Neuronal stem cell (in vitro differentiated cells): ENCODE data around the gene WNT3A.

Source experiments
- DNase-seq: peaks from one replicate; pipeline ENCODE4 v3.0.0-alpha.2; 2013; ENCODE audit warnings: low spot score
- H2AFZ ChIP-seq: one replicate; pipeline ENCODE4 v1.6.1; 2013; ENCODE audit warnings: mild to moderate bottlenecking, low read length, inconsistent platforms
- H2AK5ac ChIP-seq: 2 replicates; pipeline ENCODE4 v1.6.1; 2013; ENCODE audit warnings: low read depth, mild to moderate bottlenecking, inconsistent platforms, low read length, moderate library complexity, mixed read lengths
- H2BK120ac ChIP-seq: 2 replicates; pipeline ENCODE4 v1.6.1; 2013; ENCODE audit warnings: low read depth, mild to moderate bottlenecking, inconsistent platforms, low read length, moderate library complexity, mixed read lengths
- H2BK12ac ChIP-seq: one replicate; pipeline ENCODE4 v1.6.1; 2013; ENCODE audit warnings: low read length, inconsistent platforms
- H2BK15ac ChIP-seq: 2 replicates; pipeline ENCODE4 v1.6.1; 2013; ENCODE audit warnings: mild to moderate bottlenecking, low read length, inconsistent platforms, mixed read lengths
- H2BK5ac ChIP-seq: one replicate; pipeline ENCODE4 v1.6.1; 2013; ENCODE audit warnings: inconsistent platforms, mild to moderate bottlenecking, low read length, moderate library complexity
- H3K14ac ChIP-seq: one replicate; pipeline ENCODE4 v1.6.1; 2013; ENCODE audit warnings: low read length, inconsistent platforms
- H3K18ac ChIP-seq: 2 replicates; pipeline ENCODE4 v1.6.1; 2013; ENCODE audit warnings: low read length, inconsistent platforms
- H3K23ac ChIP-seq: 2 replicates; pipeline ENCODE4 v1.6.1; 2013; ENCODE audit warnings: low read depth, mild to moderate bottlenecking, mixed read lengths, low read length, inconsistent platforms; ENCODE audit not compliant: poor library complexity
- H3K27ac ChIP-seq: replicated peaks from 3 replicates; pipeline ENCODE4 v1.5.1; 2013; ENCODE audit warnings: low read length, inconsistent platforms
- H3K27me3 ChIP-seq, 3 experiments: 2 replicates each; pipeline ENCODE4 v1.6.1; 2013; ENCODE audit warnings: low read length in 3 of 3, mild to moderate bottlenecking in 2 of 3, inconsistent platforms in 1 of 3, low read depth in 1 of 3, mixed read lengths in 1 of 3, moderate library complexity in 1 of 3; ENCODE audit not compliant: control insufficient read depth in 3 of 3, insufficient read depth in 3 of 3
- H3K36me3 ChIP-seq, 2 donors: replicated peaks in 1 of 2; 2 replicates each; pipeline ENCODE4 v1.6.1; 2013; ENCODE audit warnings: low read length in 2 of 2; ENCODE audit not compliant: control insufficient read depth in 2 of 2, insufficient read depth in 2 of 2
- H3K4ac ChIP-seq: 2 replicates; pipeline ENCODE4 v1.6.1; 2013; ENCODE audit warnings: inconsistent platforms, mild to moderate bottlenecking, low read length, moderate library complexity
- H3K4me1 ChIP-seq, 2 donors: 1 replicate in 1 of 2; 2 replicates in 1 of 2; pipeline ENCODE4 v1.6.1; 2013; ENCODE audit warnings: low read length in 2 of 2, low read depth in 1 of 2; ENCODE audit not compliant: control insufficient read depth in 2 of 2, insufficient read depth in 1 of 2
- H3K4me2 ChIP-seq: one replicate; pipeline ENCODE4 v1.6.1; 2013; ENCODE audit warnings: mild to moderate bottlenecking, low read length, inconsistent platforms; ENCODE audit not compliant: insufficient read depth, poor library complexity, severe bottlenecking
- H3K4me3 ChIP-seq, 2 donors: 2 replicates each; pipeline ENCODE4 v1.5.1; 2013; ENCODE audit warnings: low read length in 2 of 2, mild to moderate bottlenecking in 2 of 2, inconsistent platforms in 1 of 2, moderate library complexity in 1 of 2
- H3K79me1 ChIP-seq: one replicate; pipeline ENCODE4 v1.6.1; 2013; ENCODE audit warnings: low read depth, mild to moderate bottlenecking, inconsistent platforms, low read length, moderate library complexity
- H3K9ac ChIP-seq: one replicate; pipeline ENCODE4 v1.6.1; 2013; ENCODE audit warnings: mild to moderate bottlenecking, low read depth, low read length, inconsistent platforms; ENCODE audit not compliant: poor library complexity
- H3K9me3 ChIP-seq, 2 donors: replicated peaks in 1 of 2; 2 replicates each; pipeline versions ENCODE3 to v1.6.1; 2013; ENCODE audit warnings: low read length in 2 of 2, mild to moderate bottlenecking in 2 of 2, inconsistent platforms in 1 of 2, low read depth in 1 of 2, mixed read lengths in 1 of 2, moderate library complexity in 1 of 2; ENCODE audit not compliant: control insufficient read depth in 2 of 2, insufficient read depth in 1 of 2
- H4K8ac ChIP-seq: one replicate; pipeline ENCODE4 v1.6.1; 2013; ENCODE audit warnings: low read depth, mild to moderate bottlenecking, inconsistent platforms, low read length, moderate library complexity
- H4K91ac ChIP-seq: one replicate; pipeline ENCODE4 v1.6.1; 2013; ENCODE audit warnings: low read length, low read depth, mild to moderate bottlenecking, inconsistent platforms; ENCODE audit not compliant: poor library complexity
- WGBS, 2 donors: extraction: QIAGEN DNeasy Blood & Tissue Kit; methylation state at CpG; one replicate each; pipeline ENCODE4 v1.1.7; 2013; ENCODE audit warnings: missing lambda C conversion rate in 2 of 2, mixed read lengths in 1 of 2; ENCODE audit not compliant: insufficient read length in 2 of 2, insufficient replicate concordance in 1 of 2; ENCODE audit errors: extremely low coverage in 2 of 2; 5-methylcytosine and 5-hydroxymethylcytosine counted together

The WNT3A gene

DNA sequence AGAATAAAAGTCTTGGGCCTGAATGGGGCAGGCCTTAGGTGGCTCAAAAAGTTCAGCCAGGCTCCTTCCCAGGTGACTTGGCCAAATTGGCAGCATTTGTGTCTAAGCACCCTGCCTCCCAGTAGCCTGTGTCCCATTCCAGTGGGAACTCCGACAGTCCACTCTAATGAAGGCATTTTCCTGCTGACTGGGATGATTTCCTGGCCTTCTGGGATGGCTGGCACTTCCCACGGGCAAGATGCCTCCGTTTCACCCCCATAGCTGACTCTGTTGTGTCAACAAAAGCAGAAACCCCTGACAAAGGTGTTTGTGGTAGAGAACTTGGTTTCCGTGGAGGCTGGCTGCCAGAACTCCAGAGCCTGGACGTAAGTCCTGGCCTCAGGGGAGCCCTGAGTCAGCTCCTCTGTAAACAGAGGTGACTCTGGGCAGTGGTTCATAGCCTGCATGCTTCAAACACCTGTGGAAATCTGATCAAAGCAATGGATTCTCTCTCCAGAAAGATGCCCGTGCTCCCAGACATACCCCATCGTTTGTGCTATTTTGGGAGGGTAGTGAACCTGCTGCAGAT is 36.6 kb downstream of the WNT3A start:
- Histone ChIP-seq H3K36me3 (peaks cover 0 to 1% of the 10 kb centered on the region in 2 donors), H3K9ac (no peak overlapping the region), H3K4ac (no peak overlapping the region), H3K4me3 (no peak overlapping the region), H2BK12ac (no peak overlapping the region), H3K27ac (no peak overlapping the region), H3K4me2 (no peak overlapping the region), H2AFZ (no peak overlapping the region), H2AK5ac (no peak overlapping the region), H3K27me3 (peaks cover 0 to 31% (median 27%) of the 10 kb centered on the region in 3 experiments), H3K18ac (no peak overlapping the region), H4K91ac (no peak overlapping the region), H4K8ac (no peak overlapping the region), H3K14ac (no peak overlapping the region), H3K4me1 (peaks cover 2 to 4% of the 10 kb centered on the region in 2 donors), H2BK120ac (no peak overlapping the region), H3K23ac (no peak overlapping the region), H2BK5ac (no peak overlapping the region), H3K79me1 (no peaks in the 10 kb centered on the region), H3K9me3 (peaks cover 0 to 9% of the 10 kb centered on the region in 2 donors), H2BK15ac (no peak overlapping the region)
- DNase-seq, result no peak
- no CpG with 5 or more reads among the region's 7 CpGs for WGBS, 2 donors

DNA sequence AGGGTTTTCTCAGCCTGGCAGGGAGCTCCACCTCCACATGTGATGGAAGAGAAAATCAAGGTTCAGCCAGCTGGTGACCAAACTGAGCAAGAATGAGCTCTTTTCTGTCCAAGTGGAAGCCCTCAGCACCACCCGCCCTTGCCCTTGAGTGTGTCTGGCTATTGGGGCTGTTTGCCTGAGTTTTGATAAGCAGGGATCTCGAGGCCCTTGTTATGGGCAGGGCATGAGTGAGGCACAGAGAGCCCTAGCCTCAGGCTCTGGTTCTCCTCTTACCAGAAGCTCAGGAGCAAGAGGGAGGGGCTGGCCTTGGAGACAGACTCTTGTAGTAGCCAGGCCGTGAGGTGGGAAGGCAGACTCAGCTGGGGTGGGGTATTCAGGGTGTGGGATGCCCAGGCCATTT is 38.2 kb downstream of the WNT3A start:
- H4K8ac ChIP-seq, result no peak overlapping the region
- H4K91ac ChIP-seq, result no peak overlapping the region
- no peaks in the 10 kb centered on the region for H3K79me1 ChIP-seq
- H2BK5ac ChIP-seq, result no peak overlapping the region
- H3K4me2 ChIP-seq, result no peak overlapping the region
- H3K14ac ChIP-seq, result peak overlapping the region; percentile 9
- no peak overlapping the region for H3K9ac ChIP-seq
- no peaks in the 10 kb centered on the region for H3K4me1 ChIP-seq
- peak overlapping the region; percentile 44 for H2AK5ac ChIP-seq
- H3K4ac ChIP-seq, result no peak overlapping the region
- H3K23ac ChIP-seq, result no peak overlapping the region
- DNase-seq, result no peak
- no peak overlapping the region for H2BK12ac ChIP-seq
- H3K27me3 ChIP-seq, result peaks cover 0 to 23% (median 17%) of the 10 kb centered on the region in 3 experiments
- no peak overlapping the region for H2AFZ ChIP-seq
- no peak overlapping the region for H3K27ac ChIP-seq
- peak overlapping the region; percentile 52 for H3K18ac ChIP-seq
- H3K4me3 ChIP-seq, result no peak overlapping the region
- WGBS, 2 donors, result no CpG with 5 or more reads among the region's 3 CpGs
- no peak overlapping the region for H2BK120ac ChIP-seq
- peaks cover 0 to 1% of the 10 kb centered on the region in 2 donors for H3K36me3 ChIP-seq
- peaks cover 0 to 9% of the 10 kb centered on the region in 2 donors for H3K9me3 ChIP-seq
- H2BK15ac ChIP-seq, result no peak overlapping the region

DNA sequence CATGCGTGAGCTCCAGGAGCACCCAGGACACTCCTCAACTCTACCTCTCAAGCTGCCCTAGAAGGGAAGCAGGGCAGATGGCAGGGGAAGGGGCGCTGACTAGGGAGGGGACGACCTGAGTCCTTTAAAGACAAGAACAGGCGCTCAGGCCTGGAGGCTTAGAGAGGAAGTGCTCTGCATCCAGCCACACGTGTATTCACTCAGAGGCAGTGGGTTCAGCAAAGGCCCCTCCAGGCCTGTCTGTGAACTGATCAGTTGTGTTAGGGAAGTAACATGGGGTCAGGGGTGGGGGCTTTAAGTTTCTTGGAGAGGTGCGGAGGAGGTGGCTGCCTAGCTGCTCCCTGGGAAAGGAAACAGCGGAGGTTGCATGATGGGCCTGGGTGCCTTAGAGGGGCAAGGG is 38.6 kb downstream of the WNT3A start:
- H3K23ac ChIP-seq, result no peak overlapping the region

DNA sequence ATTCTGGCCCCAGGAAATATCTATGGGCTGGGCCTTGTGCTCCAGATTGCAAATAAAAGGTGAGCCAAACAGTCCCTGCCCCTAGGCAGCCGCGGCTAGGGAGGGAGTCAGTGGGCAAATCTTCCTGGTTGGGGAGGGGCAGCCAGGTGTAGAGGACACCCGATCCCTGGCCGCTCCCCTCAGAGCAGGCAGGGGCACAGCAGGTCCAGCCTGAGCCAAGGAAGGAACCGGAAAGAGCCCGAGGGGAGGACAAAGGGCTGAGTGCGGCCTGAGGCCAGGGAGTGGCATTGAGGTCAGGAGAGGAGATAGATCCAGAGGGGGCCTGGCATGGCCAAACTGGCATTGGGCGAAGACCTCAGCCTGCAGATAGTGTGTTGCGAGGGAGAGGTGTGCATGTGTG is 39.1 kb downstream of the WNT3A start:
- Histone ChIP-seq H3K4me3 (peak overlapping the region in 1 of 2 donors; percentile 31), H3K79me1 (peaks cover 7% of the 10 kb centered on the region), H2BK15ac (no peak overlapping the region), H3K18ac (no peak overlapping the region), H3K4me2 (no peak overlapping the region), H3K4me1 (no peaks in the 10 kb centered on the region), H4K91ac (no peak overlapping the region), H2AK5ac (no peak overlapping the region), H2BK12ac (no peak overlapping the region), H4K8ac (no peak overlapping the region), H2AFZ (no peak overlapping the region), H3K9me3 (peaks cover 0 to 9% of the 10 kb centered on the region in 2 donors), H3K27ac (no peak overlapping the region), H3K27me3 (peaks cover 0 to 18% (median 17%) of the 10 kb centered on the region in 3 experiments), H3K14ac (peak overlapping the region; percentile 33), H3K9ac (no peak overlapping the region), H2BK120ac (no peak overlapping the region), H3K23ac (peak overlapping the region; percentile 47), H3K4ac (no peak overlapping the region), H2BK5ac (no peak overlapping the region), H3K36me3 (peaks cover 0 to 1% of the 10 kb centered on the region in 2 donors)
- DNase-seq, result no peak
- no CpG with 5 or more reads among the region's 9 CpGs for WGBS, 2 donors

More for the DNA sequence above, 38.6 kb downstream of the WNT3A start:
- H3K9me3 ChIP-seq, result peaks cover 0 to 9% of the 10 kb centered on the region in 2 donors
- H3K27me3 ChIP-seq, result peaks cover 0 to 18% (median 17%) of the 10 kb centered on the region in 3 experiments
- peaks cover 0 to 1% of the 10 kb centered on the region in 2 donors for H3K36me3 ChIP-seq
- H3K14ac ChIP-seq, result peak overlapping the region; percentile 9
- H2AK5ac ChIP-seq, result peak overlapping the region; percentile 29
- no peak overlapping the region for H4K91ac ChIP-seq
- H3K4ac ChIP-seq, result no peak overlapping the region
- H4K8ac ChIP-seq, result no peak overlapping the region
- H3K4me3 ChIP-seq, result no peak overlapping the region
- H2BK5ac ChIP-seq, result no peak overlapping the region
- no peak overlapping the region for H3K4me2 ChIP-seq
- H3K79me1 ChIP-seq, result peaks cover 2% of the 10 kb centered on the region
- no peak for DNase-seq
- H3K27ac ChIP-seq, result no peak overlapping the region
- no CpG with 5 or more reads among the region's 7 CpGs for WGBS, 2 donors
- H3K18ac ChIP-seq, result peak overlapping the region; percentile 52
- no peaks in the 10 kb centered on the region for H3K4me1 ChIP-seq
- no peak overlapping the region for H3K9ac ChIP-seq
- H2AFZ ChIP-seq, result no peak overlapping the region
- no peak overlapping the region for H2BK12ac ChIP-seq
- no peak overlapping the region for H2BK15ac ChIP-seq
- no peak overlapping the region for H2BK120ac ChIP-seq
